Vagina (tissue), 2 donors: ENCODE data around the gene DLG2.

Source experiments
- CTCF ChIP-seq, 3 experiments: fragments of 450-650 bp in 2 of 3; fragments of 200-600 bp in 1 of 3; sonication (generic) in 1 of 3; IDR thresholded peaks; one replicate each; pipeline ENCODE4 v1.5.1; 2017 to 2019; ENCODE audit warnings: antibody characterized with exemption in 3 of 3, mild to moderate bottlenecking in 2 of 3, moderate library complexity in 2 of 3
- POLR2A ChIP-seq, 2 donors: fragments of 450-650 bp; IDR thresholded peaks; one replicate each; pipeline ENCODE4 v1.6.1; 2017; ENCODE audit warnings: antibody characterized with exemption in 2 of 2, mild to moderate bottlenecking in 2 of 2, moderate library complexity in 2 of 2
- POLR2AphosphoS5 ChIP-seq, 2 donors: sonication (generic); formaldehyde crosslinking; IDR thresholded peaks; one replicate each; pipeline ENCODE4 v1.9.0; 2017; ENCODE audit warnings: antibody characterized with exemption in 2 of 2, mild to moderate bottlenecking in 2 of 2, low read depth in 1 of 2; ENCODE audit not compliant: insufficient read depth in 1 of 2

GRCh38 chr11:85164743-85165142, 462.4 kb downstream of the DLG2 start:
- TF ChIP-seq POLR2AphosphoS5 (IDR thresholded peaks at IDR 0.05; ENCODE audit: insufficient read depth in 1 of 2, low read depth in 1 of 2) (no peak), POLR2A (IDR thresholded peaks at IDR 0.05) (no peak), CTCF (IDR thresholded peaks at IDR 0.05) (no peak)
